NCI-H2227 (cell line): Measurements from ENCODE around the gene POTEJ.
"Not testable (repeated sequence)": the region's sequence is repeated elsewhere in the genome, so short reads cannot be mapped to it uniquely, and the experiment has no call there.

Source experiments
- DNase-seq: peaks from one replicate; lab custom pipeline; 2025; ENCODE audit not compliant: unreplicated experiment; lab: John Stamatoyannopoulos, UW

POTEJ gene

GRCh38 chr2:130601648-130602302 lies 9.5 kb upstream of the POTEJ start:
- not testable (repeated sequence) for DNase-seq

GRCh38 chr2:130608276-130609001 lies 2.8 kb upstream of the POTEJ start:
- DNase-seq = not testable (repeated sequence)

GRCh38 chr2:130609002-130609920 lies 2.0 kb upstream of the POTEJ start:
- DNase-seq = not testable (repeated sequence)

GRCh38 chr2:130610486-130610885 lies 754 bp upstream of the POTEJ start:
- not testable (repeated sequence) for DNase-seq

GRCh38 chr2:130628784-130629475 lies 17.7 kb downstream of the POTEJ start:
- not testable (repeated sequence) for DNase-seq

GRCh38 chr2:130638973-130639372 lies 27.7 kb downstream of the POTEJ start:
- not testable (repeated sequence) for DNase-seq

- not testable (repeated sequence) for DNase-seq
Observed at GRCh38 chr2:130641688-130642087, 30.4 kb downstream of the POTEJ start.

GRCh38 chr2:130649285-130649684 lies 38.0 kb downstream of the POTEJ start:
- not testable (repeated sequence) for DNase-seq

GRCh38 chr2:130664506-130664905 lies 53.3 kb downstream of the POTEJ start:
- DNase-seq = not testable (repeated sequence)

GRCh38 chr2:130665596-130665995 lies 54.4 kb downstream of the POTEJ start:
- DNase-seq = not testable (repeated sequence)

GRCh38 chr2:130667516-130667915 lies 56.3 kb downstream of the POTEJ start:
- not testable (repeated sequence) for DNase-seq

- DNase-seq = not testable (repeated sequence)
Observed at GRCh38 chr2:130670026-130670745, 58.9 kb downstream of the POTEJ start.

GRCh38 chr2:130692041-130692770 lies 81.0 kb downstream of the POTEJ start:
- DNase-seq = not testable (repeated sequence)

- not testable (repeated sequence) for DNase-seq
Observed at GRCh38 chr2:130693474-130693873, 82.2 kb downstream of the POTEJ start.

GRCh38 chr2:130703250-130703649 lies 92.0 kb downstream of the POTEJ start:
- DNase-seq = not testable (repeated sequence)
